ENCODE results near the gene PDHX.

GRCh38 chr11:34988294-34989255, 72.2 kb downstream of the PDHX start:
- TF ChIP-seq ZBTB33 (IDR thresholded peaks at IDR 0.05) (no peak), CTCF (IDR thresholded peaks at IDR 0.05; ENCODE audit: low read depth, low read length, missing input control) (no peak), EGR1 (IDR thresholded peaks at IDR 0.05; ENCODE audit: low read depth in 2 of 2) (no peak), MAX (IDR thresholded peaks at IDR 0.05) (no peak), TAF1 (conservative IDR thresholded peaks at IDR 0.05) (no peak), RAD21 (IDR thresholded peaks at IDR 0.05) (no peak), FOXA1 (IDR thresholded peaks at IDR 0.05) (no peak), ATF3 (IDR thresholded peaks at IDR 0.05) (no peak), SP1 (IDR thresholded peaks at IDR 0.05) (no peak)
